Fibroblast of lung (primary cell): ENCODE measurements around the gene LMNTD2. TPM values are rescaled to one million over a fixed set of nuclear protein-coding genes. Genes with fewer than 3 reads are reported as not detected.

ENCODE experiments used
- DNase-seq, 2 donors: peaks; one replicate each; pipeline versions ENCODE4 v3.0.0 to v3.0.0-alpha.2; 2010; ENCODE audit warnings: low read depth in 2 of 2
- H2AFZ ChIP-seq: 2 replicates; pipeline ENCODE4 v1.5.1; 2012; ENCODE audit warnings: low read length, control low read depth, inconsistent platforms
- H3K27ac ChIP-seq: 2 replicates; pipeline ENCODE4 v1.5.1; 2011; ENCODE audit warnings: low read length, control low read depth; ENCODE audit not compliant: insufficient read depth
- H3K27me3 ChIP-seq: 2 replicates; pipeline ENCODE4 v1.5.1; 2011; ENCODE audit warnings: mild to moderate bottlenecking, low read length; ENCODE audit not compliant: control insufficient read depth, insufficient read depth
- H3K36me3 ChIP-seq: 2 replicates; pipeline ENCODE4 v1.5.1; 2011; ENCODE audit warnings: low read length; ENCODE audit not compliant: control insufficient read depth, insufficient read depth
- H3K4me1 ChIP-seq: 2 replicates; pipeline ENCODE4 v1.5.1; 2011; ENCODE audit warnings: low read length; ENCODE audit not compliant: control insufficient read depth, insufficient read depth; ENCODE audit errors: extremely low read depth
- H3K4me2 ChIP-seq: 2 replicates; pipeline ENCODE4 v1.5.1; 2011; ENCODE audit warnings: low read length, control low read depth; ENCODE audit not compliant: insufficient read depth; ENCODE audit errors: extremely low read depth
- H3K4me3 ChIP-seq, 4 experiments: fragments of 200-600 bp in 1 of 4; sonication (generic) in 1 of 4; replicated peaks in 1 of 4; 2 replicates each; pipeline ENCODE4 v1.5.1; 2011 to 2016; ENCODE audit warnings: low read length in 4 of 4, low read depth in 3 of 4, mild to moderate bottlenecking in 3 of 4, control low read depth in 2 of 4, inconsistent platforms in 1 of 4, mixed read lengths in 1 of 4; ENCODE audit not compliant: insufficient read depth in 1 of 4; ENCODE audit errors: control extremely low read depth in 1 of 4
- H3K79me2 ChIP-seq: 2 replicates; pipeline ENCODE4 v1.5.1; 2012; ENCODE audit warnings: mild to moderate bottlenecking, low read length, inconsistent platforms; ENCODE audit not compliant: control insufficient read depth, insufficient read depth
- H3K9ac ChIP-seq: 2 replicates; pipeline ENCODE4 v1.5.1; 2011; ENCODE audit warnings: mild to moderate bottlenecking, low read length, control low read depth; ENCODE audit not compliant: insufficient read depth
- H3K9me3 ChIP-seq: 2 replicates; pipeline ENCODE4 v1.5.1; 2012; ENCODE audit warnings: low read depth, low read length; ENCODE audit not compliant: control insufficient read depth, insufficient read depth
- H4K20me1 ChIP-seq: 2 replicates; pipeline ENCODE4 v1.5.1; 2011; ENCODE audit warnings: low read length; ENCODE audit not compliant: control insufficient read depth, insufficient read depth; ENCODE audit errors: extremely low read depth
- CTCF ChIP-seq, 2 donors: IDR thresholded peaks in 1 of 2; conservative IDR thresholded peaks in 1 of 2; 1 replicate in 1 of 2; 2 replicates in 1 of 2; pipeline ENCODE4 v1.5.1; 2011 to 2012; ENCODE audit warnings: low read length in 2 of 2, control low read depth in 1 of 2, inconsistent platforms in 1 of 2, low read depth in 1 of 2, mild to moderate bottlenecking in 1 of 2
- EZH2 ChIP-seq: IDR thresholded peaks from 2 replicates; pipeline ENCODE4 v1.5.1; 2012; ENCODE audit warnings: low read length, control low read depth, mild to moderate bottlenecking; ENCODE audit errors: missing control alignments
- polyA plus RNA-seq, 2 donors: library from polyadenylated mRNA; depleted of rRNA in 1 of 2; stranded (reverse) in 1 of 2; unstranded in 1 of 2; fragments of >200 nt; gene quantifications; 2 replicates each; pipeline ENCODE4 v1.2.1, GENCODE V29; 2011 to 2012; ENCODE audit warnings: missing spikeins in 1 of 2
- total RNA-seq: library from RNA; depleted of rRNA; stranded (reverse); fragments of >200 nt; gene quantifications from 2 replicates; pipeline ENCODE4 v1.2.1, GENCODE V29; 2014

Gene LMNTD2
- total and polyA plus RNA-seq, 2 donors (not counting 1 experiment from before 2014, with no cell fraction given), result 0.08 to 0.17 TPM

DNA sequence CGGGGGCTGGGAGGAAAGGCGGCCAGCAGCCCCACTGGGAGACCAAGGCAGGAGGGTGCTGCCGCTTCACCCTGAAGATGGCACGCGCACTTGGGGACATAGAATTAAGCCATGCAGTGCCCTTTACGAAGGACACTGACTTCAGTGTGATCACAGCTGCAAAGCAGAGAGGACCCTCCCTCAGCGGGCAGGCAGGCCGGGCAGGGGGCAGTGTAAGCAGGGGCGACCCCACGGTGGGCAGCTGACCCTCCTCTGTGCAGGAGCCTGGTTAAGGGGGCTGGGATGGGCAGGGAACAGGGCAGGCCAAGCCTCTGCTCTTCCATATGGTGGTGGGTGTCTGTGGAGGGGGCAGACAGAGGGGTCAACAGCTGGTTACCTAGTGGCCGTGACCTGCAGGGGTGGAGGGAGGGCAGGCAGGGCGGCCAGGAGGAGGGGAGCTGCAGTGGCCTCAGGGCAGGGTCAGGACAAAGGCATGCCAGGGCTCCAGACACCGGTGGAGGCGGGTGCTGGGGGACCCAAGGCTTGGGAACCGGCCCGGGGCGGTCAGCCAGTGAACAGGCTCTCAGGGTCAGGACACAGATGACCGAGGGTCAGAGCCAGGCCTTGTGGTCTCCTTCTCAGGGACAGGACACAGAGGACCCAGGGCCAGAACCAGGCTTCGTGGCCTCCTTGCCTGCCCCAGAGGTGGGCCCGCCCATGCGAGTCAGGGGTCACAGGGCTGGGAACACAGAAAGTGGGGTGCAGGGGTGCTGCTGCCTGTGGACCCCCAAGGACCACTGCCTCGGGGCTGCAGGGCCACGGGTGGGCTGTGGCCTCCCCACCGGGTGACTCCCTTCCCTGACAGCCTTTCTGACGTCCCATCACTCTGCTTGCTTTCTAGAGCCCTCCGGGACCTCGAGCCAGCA lies 7.2 kb downstream of the LMNTD2 start:
- Histone ChIP-seq H3K27ac (no peak overlapping the region), H3K27me3 (peaks cover 33% of the 10 kb centered on the region), H3K9ac (no peak overlapping the region), H3K4me3 (no peak overlapping the region), H3K9me3 (no peaks in the 10 kb centered on the region), H2AFZ (no peak overlapping the region), H3K4me1 (no peaks in the 10 kb centered on the region), H4K20me1 (no peaks in the 10 kb centered on the region), H3K4me2 (no peak overlapping the region), H3K79me2 (no peaks in the 10 kb centered on the region), H3K36me3 (no peaks in the 10 kb centered on the region)
- no peak for DNase-seq
- TF ChIP-seq EZH2 (no peak), CTCF (conservative IDR thresholded peaks at IDR 0.05 in 1 of 2, IDR thresholded peaks at IDR 0.05 in 1 of 2; ENCODE audit: low read depth in 1 of 2, low read length in 2 of 2) (no peak)

- no peaks in the 10 kb centered on the region for H3K36me3 ChIP-seq
- no peaks in the 10 kb centered on the region for H4K20me1 ChIP-seq
- H3K9me3 ChIP-seq, result no peaks in the 10 kb centered on the region
- H3K79me2 ChIP-seq, result no peaks in the 10 kb centered on the region
- no peak overlapping the region for H3K9ac ChIP-seq
- no peaks in the 10 kb centered on the region for H3K4me1 ChIP-seq
- TF ChIP-seq CTCF (conservative IDR thresholded peaks at IDR 0.05 in 1 of 2, IDR thresholded peaks at IDR 0.05 in 1 of 2; ENCODE audit: low read depth in 1 of 2, low read length in 2 of 2) (no peak), EZH2 (no peak)
- peaks cover 20% of the 10 kb centered on the region for H3K27me3 ChIP-seq
- no peak overlapping the region for H2AFZ ChIP-seq
- H3K27ac ChIP-seq, result no peak overlapping the region
- DNase-seq, result no peak
- no peak overlapping the region for H3K4me2 ChIP-seq
- no peak overlapping the region for H3K4me3 ChIP-seq
These were observed 8.9 kb downstream of the LMNTD2 start for GRCh38 chr11:551596-551995.

DNA sequence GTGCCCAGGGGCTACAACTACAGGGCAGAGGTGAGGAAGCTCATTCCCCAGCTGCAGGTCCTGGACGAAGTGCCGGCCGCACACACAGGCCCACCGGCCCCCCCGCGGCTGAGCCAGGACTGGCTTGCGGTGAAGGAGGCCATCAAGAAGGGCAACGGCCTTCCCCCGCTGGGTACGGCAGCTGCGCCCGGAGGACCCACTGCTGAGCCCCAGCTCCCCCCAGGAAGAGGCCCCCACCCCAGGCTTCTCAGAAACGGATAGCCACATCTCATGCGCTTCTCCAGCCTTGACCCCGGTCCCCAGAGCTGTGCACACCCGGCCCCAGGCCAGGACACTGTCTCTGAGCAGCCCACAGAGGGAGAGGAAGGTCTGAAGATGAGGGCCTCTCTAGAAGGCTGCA lies 9.4 kb downstream of the LMNTD2 start:
- no peak overlapping the region for H3K4me2 ChIP-seq
- H3K9ac ChIP-seq, result no peak overlapping the region
- H3K4me1 ChIP-seq, result no peaks in the 10 kb centered on the region
- no peak overlapping the region for H3K4me3 ChIP-seq
- TF ChIP-seq CTCF (conservative IDR thresholded peaks at IDR 0.05 in 1 of 2, IDR thresholded peaks at IDR 0.05 in 1 of 2; ENCODE audit: low read depth in 1 of 2, low read length in 2 of 2) (no peak), EZH2 (no peak)
- H3K27ac ChIP-seq, result no peak overlapping the region
- no peaks in the 10 kb centered on the region for H3K79me2 ChIP-seq
- no peak overlapping the region for H2AFZ ChIP-seq
- no peaks in the 10 kb centered on the region for H4K20me1 ChIP-seq
- DNase-seq, result no peak
- H3K27me3 ChIP-seq, result peaks cover 16% of the 10 kb centered on the region
- H3K36me3 ChIP-seq, result no peaks in the 10 kb centered on the region
- H3K9me3 ChIP-seq, result no peaks in the 10 kb centered on the region
